Measurements from ENCODE around the gene TFAP2E.
A peak's percentile ranks its signal among the peaks of the same experiment; 100 is the strongest.
"Not testable (repeated sequence)": the region's sequence is repeated elsewhere in the genome, so short reads cannot be mapped to it uniquely, and the experiment has no call there.

Gene TFAP2E

DNA sequence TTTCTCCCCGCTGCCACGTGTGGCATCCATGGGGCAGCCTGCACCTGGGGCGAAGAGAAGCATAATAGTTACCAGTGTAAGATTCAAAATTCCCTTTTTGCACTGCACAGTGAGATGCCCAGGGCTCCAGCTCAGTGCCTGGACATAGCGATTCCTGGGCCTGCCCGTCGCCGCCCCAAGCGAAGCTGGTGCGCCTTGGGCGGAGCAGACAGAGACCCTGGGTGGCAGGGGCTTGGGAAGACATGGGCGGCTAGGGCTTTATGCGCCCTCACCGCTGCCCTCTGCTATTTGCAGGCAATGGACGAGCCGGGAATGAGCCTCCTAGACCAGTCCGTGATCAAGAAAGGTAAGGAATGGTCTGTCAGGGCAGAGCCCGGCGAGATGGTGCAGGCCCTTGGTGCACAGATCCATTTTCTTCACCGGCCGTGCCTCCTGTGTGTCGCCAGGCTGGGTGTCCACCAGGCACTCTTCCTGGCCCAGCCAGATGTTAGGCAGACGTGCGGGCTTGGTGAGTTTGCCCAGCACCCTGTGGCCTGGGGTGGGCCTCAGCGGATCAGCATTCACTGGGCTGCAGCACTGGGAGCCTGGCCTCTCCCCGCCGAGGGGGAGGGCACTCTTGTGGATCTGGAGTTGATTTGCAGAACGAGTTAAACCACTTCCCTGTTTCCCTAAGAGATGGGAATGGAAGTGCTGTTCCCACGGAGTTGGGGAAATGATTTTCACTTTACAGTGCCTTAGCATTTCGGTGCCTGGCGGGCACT is 1.7 kb downstream of the TFAP2E start:
- DNase-seq, result no peak

DNA sequence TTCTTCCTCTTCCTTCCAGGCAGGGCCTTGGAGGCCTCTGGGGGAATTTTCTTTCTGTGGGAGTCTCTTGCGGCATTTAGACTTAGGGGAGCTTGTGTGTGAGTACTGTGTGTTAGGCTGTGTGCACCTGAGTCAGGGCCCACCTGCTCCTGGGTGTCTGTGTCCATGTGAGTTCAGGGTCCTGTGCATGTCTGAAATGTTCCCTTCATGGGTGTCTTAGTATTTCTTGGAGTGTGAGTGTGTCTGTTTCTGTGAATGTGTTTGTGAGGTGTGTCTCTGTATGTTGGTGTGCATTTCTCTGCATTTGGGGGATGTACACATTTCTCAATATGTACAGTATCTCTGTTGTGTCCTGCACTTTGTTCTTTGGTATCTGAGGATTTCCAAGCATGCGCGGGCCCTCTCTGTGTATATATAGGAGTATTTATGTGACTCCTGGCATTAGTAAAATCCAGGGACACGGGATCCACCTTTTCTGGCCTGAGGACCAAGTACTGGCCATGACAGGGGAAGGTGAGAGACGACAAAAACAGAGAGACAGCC is 2.4 kb downstream of the TFAP2E start:
- DNase-seq, result no peak

DNA sequence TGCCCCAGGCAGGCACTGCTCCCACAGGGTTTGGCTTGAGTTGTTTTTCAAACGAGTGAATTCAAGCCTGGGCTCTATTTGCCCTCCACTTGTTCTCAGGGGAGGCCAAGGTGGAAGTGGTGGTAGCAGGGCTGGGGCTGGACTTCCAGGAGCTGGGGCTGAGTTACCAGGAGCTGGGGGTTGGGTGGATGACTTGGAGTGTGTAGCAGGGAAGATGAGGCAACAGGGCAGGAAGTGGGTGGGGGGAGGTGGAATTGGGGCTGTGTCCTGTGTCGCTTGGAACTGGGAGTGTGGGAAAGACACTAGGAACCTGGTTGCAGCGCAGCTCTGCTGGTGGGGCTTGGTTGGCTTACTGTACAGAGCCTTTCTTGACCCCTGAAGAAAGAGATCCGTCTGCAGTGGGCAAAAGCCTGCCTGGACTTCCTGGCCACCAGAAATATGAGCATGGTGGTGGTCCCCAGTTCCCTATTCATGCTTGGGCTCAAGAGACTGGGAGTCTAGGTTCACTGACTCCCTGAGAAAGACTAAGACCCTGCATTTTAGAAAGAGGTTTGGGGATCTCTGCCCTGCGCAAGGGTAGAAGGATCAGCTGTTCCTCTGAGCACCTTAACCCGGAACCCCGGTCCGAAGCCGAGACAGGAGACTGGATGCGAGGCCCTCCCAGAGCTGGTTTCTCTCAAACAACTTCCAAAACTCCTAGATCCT is 3.1 kb downstream of the TFAP2E start:
- no peak for DNase-seq

- not testable (repeated sequence) for DNase-seq
Observed at GRCh38 chr1:35576766-35577070, 3.6 kb downstream of the TFAP2E start.

DNA sequence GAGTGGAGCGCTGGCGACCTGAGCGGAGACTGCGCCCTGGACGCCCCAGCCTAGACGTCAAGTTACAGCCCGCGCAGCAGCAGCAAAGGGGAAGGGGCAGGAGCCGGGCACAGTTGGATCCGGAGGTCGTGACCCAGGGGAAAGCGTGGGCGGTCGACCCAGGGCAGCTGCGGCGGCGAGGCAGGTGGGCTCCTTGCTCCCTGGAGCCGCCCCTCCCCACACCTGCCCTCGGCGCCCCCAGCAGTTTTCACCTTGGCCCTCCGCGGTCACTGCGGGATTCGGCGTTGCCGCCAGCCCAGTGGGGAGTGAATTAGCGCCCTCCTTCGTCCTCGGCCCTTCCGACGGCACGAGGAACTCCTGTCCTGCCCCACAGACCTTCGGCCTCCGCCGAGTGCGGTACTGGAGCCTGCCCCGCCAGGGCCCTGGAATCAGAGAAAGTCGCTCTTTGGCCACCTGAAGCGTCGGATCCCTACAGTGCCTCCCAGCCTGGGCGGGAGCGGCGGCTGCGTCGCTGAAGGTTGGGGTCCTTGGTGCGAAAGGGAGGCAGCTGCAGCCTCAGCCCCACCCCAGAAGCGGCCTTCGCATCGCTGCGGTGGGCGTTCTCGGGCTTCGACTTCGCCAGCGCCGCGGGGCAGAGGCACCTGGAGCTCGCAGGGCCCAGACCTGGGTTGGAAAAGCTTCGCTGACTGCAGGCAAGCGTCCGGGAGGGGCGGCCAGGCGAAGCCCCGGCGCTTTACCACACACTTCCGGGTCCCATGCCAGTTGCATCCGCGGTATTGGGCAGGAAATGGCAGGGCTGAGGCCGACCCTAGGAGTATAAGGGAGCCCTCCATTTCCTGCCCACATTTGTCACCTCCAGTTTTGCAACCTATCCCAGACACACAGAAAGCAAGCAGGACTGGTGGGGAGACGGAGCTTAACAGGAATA is 4.2 kb downstream of the TFAP2E start:
- DNase-seq, result peak; percentile 58

DNA sequence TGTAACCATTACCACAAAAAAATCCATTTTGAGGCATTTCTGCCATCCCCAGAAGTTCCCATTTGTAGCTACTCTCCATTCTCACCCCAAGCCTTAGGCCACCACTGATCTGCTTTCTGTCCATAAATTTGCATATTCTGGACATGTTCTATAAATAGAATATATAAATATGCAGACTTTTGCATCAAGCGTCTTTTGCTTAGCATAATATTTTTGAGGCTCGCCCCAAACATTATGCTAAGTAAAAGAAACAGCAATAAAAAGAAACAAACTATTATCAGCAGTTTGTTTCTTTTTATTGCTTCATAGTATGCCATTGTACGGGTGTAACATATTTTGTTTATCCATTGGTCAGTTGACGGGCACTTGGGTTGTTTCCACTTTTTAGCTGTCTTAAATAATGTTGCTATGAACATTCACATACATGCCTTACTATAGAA is 7.9 kb downstream of the TFAP2E start:
- no peak for DNase-seq

DNA sequence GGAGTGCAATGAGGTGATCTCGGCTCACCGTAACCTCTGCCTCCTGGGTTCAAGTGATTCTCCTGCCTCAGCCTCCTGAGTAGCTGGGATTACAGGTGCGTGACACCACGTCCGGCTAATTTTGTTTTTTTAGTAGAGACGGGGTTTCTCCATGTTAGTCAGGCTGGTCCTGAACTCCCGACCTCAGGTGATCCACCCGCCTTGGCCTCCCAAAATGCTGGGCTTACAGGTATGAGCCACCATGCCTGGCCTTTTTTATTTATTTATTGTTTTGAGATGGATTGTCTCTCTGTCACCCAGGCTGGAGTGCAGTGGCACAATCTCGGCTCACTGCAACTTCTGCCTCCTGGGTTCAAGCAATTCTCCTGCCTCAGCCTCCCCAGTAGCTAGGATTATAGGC is 8.5 kb downstream of the TFAP2E start:
- DNase-seq, result not testable (repeated sequence)

GRCh38 chr1:35585281-35585680 is 12.2 kb downstream of the TFAP2E start:
- no peak for DNase-seq

DNA sequence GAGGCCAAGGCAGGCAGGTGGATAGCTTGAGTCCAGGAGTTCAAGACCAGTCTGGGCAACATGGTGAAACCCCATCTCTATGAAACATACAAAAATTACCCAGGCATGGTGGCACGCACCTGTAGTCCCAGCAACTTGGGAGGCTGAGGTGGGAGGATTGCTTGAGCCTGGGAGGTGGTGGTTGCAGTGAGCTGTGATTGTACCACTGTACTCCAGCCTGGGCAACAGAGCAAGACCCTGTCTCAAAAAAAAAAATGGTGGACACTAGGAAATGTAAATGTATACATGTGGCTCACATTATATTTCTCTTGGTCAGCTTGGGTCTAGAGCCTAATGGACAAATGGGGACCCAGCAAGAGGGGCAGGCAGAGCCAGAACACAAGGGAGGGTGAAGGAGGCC is 12.7 kb downstream of the TFAP2E start:
- DNase-seq, result not testable (repeated sequence)

DNA sequence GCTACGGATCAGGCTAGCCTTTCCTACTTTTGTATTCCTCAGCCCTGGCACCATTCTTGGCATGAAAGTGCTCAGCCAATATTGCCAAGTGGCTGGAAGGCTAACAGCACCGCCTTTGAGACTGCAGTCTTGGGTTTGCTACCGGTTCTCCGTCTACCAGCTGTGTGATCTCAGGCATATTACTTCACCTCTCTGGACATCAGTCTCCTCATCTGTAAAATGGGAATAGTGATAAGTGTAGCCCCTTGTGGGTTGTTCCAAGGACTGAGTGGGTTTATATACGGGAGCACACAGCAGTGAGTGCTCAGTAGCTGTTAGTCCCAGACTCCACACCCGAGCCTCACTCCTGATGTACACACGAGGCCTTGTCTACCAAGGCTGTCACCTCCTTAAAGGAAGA is 13.7 kb downstream of the TFAP2E start:
- DNase-seq, result no peak

DNA sequence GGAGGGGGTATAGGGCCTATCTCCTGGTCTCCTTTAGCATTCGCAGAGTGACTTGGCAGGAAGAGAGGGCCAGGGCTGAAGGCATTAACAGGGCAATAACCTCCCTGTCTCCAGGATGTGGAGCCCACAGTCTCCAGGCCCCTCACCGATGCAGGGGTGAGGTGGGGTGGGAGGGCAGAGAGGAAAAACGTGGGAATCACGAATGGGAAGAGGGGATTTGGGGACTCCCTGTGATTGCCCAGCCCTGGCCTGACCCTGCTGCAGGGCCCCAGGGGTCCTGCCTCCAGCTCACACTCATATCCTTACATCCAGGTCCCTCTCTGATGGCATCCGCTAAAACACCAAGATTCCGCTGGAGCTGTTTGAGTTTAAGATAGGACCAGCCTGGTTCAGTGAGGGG is 14.6 kb downstream of the TFAP2E start:
- no peak for DNase-seq

DNA sequence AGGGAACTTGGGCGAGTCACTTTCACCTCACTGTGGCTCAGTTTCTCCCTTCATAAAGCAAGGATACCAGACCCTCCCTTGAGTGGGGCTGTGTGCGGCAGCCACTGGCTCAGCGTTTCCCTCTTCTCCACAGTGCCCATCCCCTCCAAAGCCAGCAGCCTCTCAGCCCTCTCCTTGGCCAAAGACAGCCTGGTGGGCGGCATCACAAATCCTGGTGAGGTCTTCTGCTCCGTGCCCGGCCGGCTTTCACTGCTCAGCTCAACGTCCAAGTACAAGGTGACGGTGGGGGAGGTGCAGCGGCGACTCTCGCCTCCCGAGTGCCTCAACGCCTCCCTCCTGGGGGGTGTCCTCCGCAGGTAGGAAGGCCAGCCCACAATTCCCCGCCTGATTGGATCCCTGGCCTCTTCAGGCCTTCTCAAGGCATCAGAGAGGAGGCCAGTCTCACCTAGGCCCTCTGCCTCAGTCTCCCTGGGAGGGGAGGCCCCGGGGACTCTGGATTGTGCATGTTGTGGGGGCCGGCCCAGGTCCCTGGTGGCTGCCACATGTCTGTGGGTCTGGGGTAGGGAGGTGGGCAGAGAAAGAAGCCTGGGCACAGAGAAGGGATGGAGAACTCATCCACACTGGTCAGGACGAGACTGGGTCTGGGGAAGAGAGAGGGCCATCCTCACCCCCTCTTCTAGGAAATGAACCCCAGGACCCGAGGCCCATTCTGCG is 15.2 kb downstream of the TFAP2E start:
- no peak for DNase-seq

GRCh38 chr1:35589516-35590427 is 16.7 kb downstream of the TFAP2E start:
- no peak for DNase-seq

- DNase-seq, result no peak
Observed at GRCh38 chr1:35590476-35591040, 17.4 kb downstream of the TFAP2E start.

GRCh38 chr1:35591211-35591610 is 18.1 kb downstream of the TFAP2E start:
- no peak for DNase-seq

DNA sequence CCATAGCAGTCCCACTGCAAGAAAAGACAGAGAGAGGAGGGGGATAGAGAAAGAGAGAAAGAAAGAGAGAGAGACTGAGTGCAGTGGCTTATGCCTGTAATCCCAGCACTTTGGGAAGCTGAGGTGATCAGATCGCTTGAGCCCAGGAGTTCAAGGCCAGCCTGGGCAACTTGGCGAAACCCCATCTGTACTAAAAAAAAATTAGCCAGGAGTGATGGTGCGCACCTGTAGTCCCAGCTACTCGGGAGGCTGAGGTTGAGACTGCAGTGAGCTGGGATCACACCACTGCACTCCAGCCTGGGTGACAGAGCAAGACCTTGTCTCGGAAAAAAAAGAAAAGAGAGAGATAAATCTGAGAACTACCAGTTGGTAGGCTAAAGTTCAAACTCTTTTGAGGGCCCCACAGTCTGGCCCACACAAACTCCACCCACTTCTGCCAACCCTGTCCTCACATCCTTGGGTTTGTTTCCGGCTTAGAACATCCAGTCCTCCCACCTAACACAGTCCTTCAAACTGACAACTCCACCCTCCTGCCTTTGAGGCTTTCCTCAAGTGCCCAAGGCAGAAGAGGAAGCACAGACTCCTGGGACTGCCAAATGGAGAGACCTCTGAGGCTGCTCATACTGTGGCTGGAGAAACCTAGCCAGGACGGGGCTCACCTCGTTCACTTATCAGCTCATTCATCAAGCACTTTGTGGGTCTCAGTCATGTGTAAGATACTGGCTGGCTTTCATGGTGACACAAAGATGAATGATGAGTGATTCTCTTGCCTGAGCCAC is 20.1 kb downstream of the TFAP2E start:
- no peak for DNase-seq

DNA sequence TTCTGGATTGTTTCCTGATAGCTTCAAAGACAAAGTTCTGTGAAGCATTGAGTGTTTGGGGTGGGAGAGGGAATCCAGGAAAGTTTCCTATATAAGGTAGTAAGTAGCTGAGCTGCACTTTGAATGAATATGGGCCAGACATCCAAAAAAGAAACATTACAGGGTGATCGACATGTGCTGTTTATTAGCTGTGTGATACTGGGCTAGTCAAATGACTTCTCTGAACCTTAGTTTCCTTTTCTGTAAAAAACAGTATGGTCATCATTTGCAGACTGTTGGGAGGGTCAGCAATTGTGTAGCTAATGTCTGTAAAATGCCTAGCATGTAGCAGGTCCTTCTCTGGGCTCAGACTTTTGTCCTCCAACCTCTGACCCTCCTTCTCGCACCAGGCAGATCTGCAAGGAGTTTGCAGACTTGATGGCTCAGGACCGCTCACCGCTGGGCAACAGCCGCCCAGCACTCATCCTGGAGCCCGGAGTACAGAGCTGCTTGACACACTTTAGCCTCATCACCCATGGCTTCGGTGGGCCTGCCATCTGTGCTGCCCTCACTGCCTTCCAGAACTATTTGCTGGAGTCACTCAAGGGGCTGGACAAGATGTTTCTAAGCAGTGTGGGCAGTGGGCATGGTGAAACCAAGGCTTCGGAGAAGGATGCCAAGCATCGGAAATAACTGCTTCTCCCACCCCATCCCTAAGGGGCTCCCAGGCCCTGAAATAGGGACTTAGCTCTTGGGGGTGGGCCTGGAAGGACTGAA is 21.1 kb downstream of the TFAP2E start:
- no peak for DNase-seq

DNA sequence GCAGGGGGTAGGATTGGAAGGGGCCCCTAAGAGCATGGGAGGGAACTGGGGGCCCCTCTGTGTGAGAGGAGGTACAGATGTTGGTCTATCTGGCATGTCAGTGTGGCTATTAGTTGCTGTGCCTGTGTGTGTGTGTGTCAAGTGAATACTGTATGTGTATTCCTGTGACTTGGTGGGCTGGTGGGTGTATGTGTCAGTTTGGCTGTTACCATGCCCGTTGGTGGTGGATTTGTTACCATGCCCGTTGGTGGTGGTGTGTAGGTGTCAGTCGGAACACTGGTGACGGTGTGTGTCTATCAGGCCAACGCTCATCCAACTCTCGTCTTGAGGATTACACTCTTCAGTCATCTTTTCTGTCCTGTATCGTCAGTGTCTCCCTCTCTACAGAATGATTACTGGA is 22.6 kb downstream of the TFAP2E start:
- DNase-seq, result no peak

GRCh38 chr1:35597870-35598269 is 24.8 kb downstream of the TFAP2E start:
- DNase-seq, result no peak

DNA sequence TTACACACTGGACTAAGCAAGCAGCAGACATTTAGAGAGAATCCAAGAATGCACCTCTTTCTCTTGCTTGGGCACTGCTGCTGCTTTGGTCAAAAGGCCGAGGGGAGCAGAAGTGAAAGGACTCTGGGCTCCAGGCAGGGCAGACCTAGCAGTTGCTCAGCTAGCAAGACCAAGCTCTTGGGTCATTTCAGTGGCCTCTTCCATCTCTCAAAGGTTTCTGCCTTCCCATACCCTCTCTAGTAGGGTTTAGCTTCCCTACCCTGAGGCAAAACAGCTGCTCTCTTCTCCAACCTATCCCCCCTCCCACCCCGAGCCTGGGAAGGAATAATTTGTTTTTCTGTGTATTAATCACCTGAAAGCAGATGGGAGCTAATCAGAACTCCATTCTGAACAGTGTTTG is 25.8 kb downstream of the TFAP2E start:
- DNase-seq, result no peak
